ENCODE data around the gene GPR18. TPM values are rescaled to one million over a fixed set of nuclear protein-coding genes. Genes with fewer than 3 reads are reported as not detected.

The GPR18 gene
- total and polyA plus RNA-seq, 2 of the 13 experiments (the other 11 are each of a cell fraction or from before 2014, with no cell fraction given) = not detected

GRCh38 chr13:99256283-99256682 is 1.9 kb downstream of the GPR18 start:
- intact Hi-C loops (cut with micrococcal nuclease; ENCODE audit: unreplicated experiment) = no loop called here
- in situ Hi-C loops (cut with HindIII; ENCODE audit: extremely low pct_ligation_motif_present, low pct_unique_long_range_greater_than_20kb) = no loop called here
- ATAC-seq (no peak), DNase-seq (ENCODE audit: low spot score) (no peak), FAIRE-seq (no peak)
- no peak overlapping the region for H3K27ac ChIP-seq (ENCODE audit: extremely low read length, insufficient read depth, low read length)
- H3K36me3 ChIP-seq (replicated peaks in 1 of 2; ENCODE audit: control insufficient read depth in 1 of 2, insufficient read depth in 2 of 2, low read length in 2 of 2) = peaks cover 7 to 12% of the 10 kb centered on the region in 2 experiments; a peak in 4 of 5 replicates
- no peaks in the 10 kb centered on the region for H3K27me3 ChIP-seq (ENCODE audit: control insufficient read depth in 1 of 2, insufficient read depth in 2 of 2, low read length in 2 of 2)
- H2AFZ ChIP-seq (ENCODE audit: low read length) = no peak overlapping the region
- no TSS peak for BruUV-seq (replicated peaks)
- H3K4me1 ChIP-seq (ENCODE audit: insufficient read depth, low read length) = peaks cover 18% of the 10 kb centered on the region
- 94% methylated on average over 2 of the region's 2 CpGs for WGBS (ENCODE audit: low lambda C conversion rate)
- H3K4me3 ChIP-seq (replicated peaks in 1 of 3; ENCODE audit: insufficient read depth in 1 of 3, low read depth in 2 of 3, low read length in 3 of 3) = no peak overlapping the region
- H3K9ac ChIP-seq (ENCODE audit: insufficient read depth, low read depth, low read length) = no peak overlapping the region
- ChIA-PET CTCF (ENCODE audit: low intra/inter-chr PET ratio, low total read pairs) (no interaction called here), POLR2A (interaction anchor here (1.1 kb wide), 1 partner anchor 56 kb away, joined by 4 read pairs; the partner anchor contains the start of gene UBAC2)
- H3K79me2 ChIP-seq (ENCODE audit: insufficient read depth, low read length) = no peaks in the 10 kb centered on the region
- peaks cover 3% of the 10 kb centered on the region; the same call in 1 of the 2 replicates for H4K20me1 ChIP-seq (ENCODE audit: insufficient read depth, low read length)
- TF ChIP-seq ZNF572 (CRISPR knock-in tag; IDR thresholded peaks at IDR 0.05) (no peak), ZNF772 (CRISPR knock-in tag; IDR thresholded peaks at IDR 0.05) (no peak), ZNF382 (CRISPR knock-in tag; IDR thresholded peaks at IDR 0.05; ENCODE audit: borderline replicate concordance) (no peak), AHR (CRISPR knock-in tag; IDR thresholded peaks at IDR 0.05) (no peak), TAF15 (IDR thresholded peaks at IDR 0.05; ENCODE audit: low read depth, low read length, poor library complexity, severe bottlenecking) (no peak), THAP11 (CRISPR knock-in tag; IDR thresholded peaks at IDR 0.05) (no peak), ZNF124 (CRISPR knock-in tag; IDR thresholded peaks at IDR 0.05) (no peak), MXD1 (CRISPR knock-in tag; IDR thresholded peaks at IDR 0.05) (no peak), SNRNP70 (IDR thresholded peaks at IDR 0.05; ENCODE audit: low read depth, low read length) (no peak), CAMTA2 (CRISPR knock-in tag; IDR thresholded peaks at IDR 0.05; ENCODE audit: borderline replicate concordance) (no peak)
- TF ChIP-seq, protein P1, sequence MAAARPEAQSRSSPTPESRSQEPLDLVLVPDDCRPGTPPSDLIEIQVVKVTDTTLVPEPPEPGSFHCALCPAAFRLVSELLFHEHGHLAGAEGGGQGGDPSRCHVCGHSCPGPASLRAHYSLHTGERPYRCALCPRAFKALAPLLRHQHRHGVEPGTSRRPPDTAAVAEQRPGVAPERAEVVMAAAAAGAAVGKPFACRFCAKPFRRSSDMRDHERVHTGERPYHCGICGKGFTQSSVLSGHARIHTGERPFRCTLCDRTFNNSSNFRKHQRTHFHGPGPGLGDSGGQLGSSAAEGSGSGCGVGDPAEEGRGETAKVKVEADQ (CRISPR knock-in tag; IDR thresholded peaks at IDR 0.05; ENCODE audit: borderline replicate concordance) = no peak
- TF ChIP-seq, protein P2, sequence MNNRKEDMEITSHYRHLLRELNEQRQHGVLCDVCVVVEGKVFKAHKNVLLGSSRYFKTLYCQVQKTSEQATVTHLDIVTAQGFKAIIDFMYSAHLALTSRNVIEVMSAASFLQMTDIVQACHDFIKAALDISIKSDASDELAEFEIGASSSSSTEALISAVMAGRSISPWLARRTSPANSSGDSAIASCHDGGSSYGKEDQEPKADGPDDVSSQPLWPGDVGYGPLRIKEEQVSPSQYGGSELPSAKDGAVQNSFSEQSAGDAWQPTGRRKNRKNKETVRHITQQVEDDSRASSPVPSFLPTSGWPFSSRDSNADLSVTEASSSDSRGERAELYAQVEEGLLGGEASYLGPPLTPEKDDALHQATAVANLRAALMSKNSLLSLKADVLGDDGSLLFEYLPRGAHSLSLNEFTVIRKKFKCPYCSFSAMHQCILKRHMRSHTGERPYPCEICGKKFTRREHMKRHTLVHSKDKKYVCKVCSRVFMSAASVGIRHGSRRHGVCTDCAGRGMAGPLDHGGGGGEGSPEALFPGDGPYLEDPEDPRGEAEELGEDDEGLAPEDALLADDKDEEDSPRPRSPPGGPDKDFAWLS (CRISPR knock-in tag; IDR thresholded peaks at IDR 0.05; ENCODE audit: borderline replicate concordance) = no peak
- TF ChIP-seq, protein P3, sequence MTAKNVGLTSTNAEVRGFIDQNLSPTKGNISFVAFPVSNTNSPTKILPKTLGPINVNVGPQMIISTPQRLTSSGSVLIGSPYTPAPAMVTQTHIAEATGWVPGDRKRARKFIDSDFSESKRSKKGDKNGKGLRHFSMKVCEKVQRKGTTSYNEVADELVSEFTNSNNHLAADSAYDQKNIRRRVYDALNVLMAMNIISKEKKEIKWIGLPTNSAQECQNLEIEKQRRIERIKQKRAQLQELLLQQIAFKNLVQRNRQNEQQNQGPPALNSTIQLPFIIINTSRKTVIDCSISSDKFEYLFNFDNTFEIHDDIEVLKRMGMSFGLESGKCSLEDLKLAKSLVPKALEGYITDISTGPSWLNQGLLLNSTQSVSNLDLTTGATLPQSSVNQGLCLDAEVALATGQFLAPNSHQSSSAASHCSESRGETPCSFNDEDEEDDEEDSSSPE (CRISPR knock-in tag; IDR thresholded peaks at IDR 0.05) = no peak
- H3K4me2 ChIP-seq (ENCODE audit: low read depth, low read length) = no peak overlapping the region
- no peaks in the 10 kb centered on the region for H3K9me3 ChIP-seq (ENCODE audit: low read length)
